SK-N-SH (cell line): ENCODE measurements around the gene DEPDC4. TPM values are rescaled to one million over a fixed set of nuclear protein-coding genes. Genes with fewer than 3 reads are reported as not detected.

Source experiments
- CTCF ChIA-PET: fragments of 300-600, 350-600 bp; formaldehyde crosslinking; extraction: SDS; loops from one replicate; lab custom pipeline; 2021; lab: Yijun Ruan, JAX
- POLR2A ChIA-PET: fragments of 350-600 bp; sonication (Branson Sonifier 250); formaldehyde crosslinking; extraction: SDS; loops from one replicate; lab custom pipeline; 2020; ENCODE audit warnings: antibody characterized with exemption, inconsistent platforms; lab: Yijun Ruan, JAX
- DNase-seq: peaks from one replicate; pipeline ENCODE4 v3.0.0; 2012
- H2AFZ ChIP-seq: fragments of 200-600 bp; sonication (generic); 2 replicates; pipeline ENCODE4 v1.8.1; 2016; ENCODE audit warnings: antibody characterized with exemption, mild to moderate bottlenecking, low read depth
- H3F3A ChIP-seq: fragments of 200-600 bp; sonication (generic); replicated peaks from 2 replicates; pipeline ENCODE3; 2016; ENCODE audit warnings: antibody characterized with exemption, mild to moderate bottlenecking; ENCODE audit not compliant: insufficient read depth
- H3K27ac ChIP-seq, 2 experiments: fragments of 200-500 bp in 1 of 2; fragments of 200-600 bp in 1 of 2; sonication (Bioruptor generic) in 1 of 2; sonication (generic), shearing (Covaris generic) in 1 of 2; 2 replicates each; pipeline versions ENCODE4 v1.5.1 to v1.6.1; 2014 to 2016; ENCODE audit warnings: low read depth in 2 of 2, inconsistent platforms in 1 of 2, low read length in 1 of 2, mild to moderate bottlenecking in 1 of 2, mixed read lengths in 1 of 2
- H3K27me3 ChIP-seq: fragments of 200-600 bp; sonication (generic), shearing (Covaris generic); 2 replicates; pipeline ENCODE4 v1.6.1; 2016; ENCODE audit warnings: mixed run types; ENCODE audit not compliant: insufficient read depth
- H3K36me3 ChIP-seq, 2 experiments: fragments of 200-500 bp in 1 of 2; fragments of 200-600 bp in 1 of 2; sonication (Bioruptor generic) in 1 of 2; sonication (generic) in 1 of 2; replicated peaks in 1 of 2; 2 replicates each; pipeline versions ENCODE3 to v1.5.1; 2014 to 2016; ENCODE audit warnings: low read length in 1 of 2, mild to moderate bottlenecking in 1 of 2; ENCODE audit not compliant: insufficient read depth in 2 of 2, control insufficient read depth in 1 of 2
- H3K4me1 ChIP-seq, 2 experiments: fragments of 200-500 bp in 1 of 2; fragments of 200-600 bp in 1 of 2; sonication (Bioruptor generic) in 1 of 2; sonication (generic), shearing (Covaris generic) in 1 of 2; 2 replicates each; pipeline versions ENCODE4 v1.5.1 to v1.6.1; 2014 to 2016; ENCODE audit warnings: low read depth in 1 of 2, low read length in 1 of 2, mixed run types in 1 of 2; ENCODE audit not compliant: insufficient read depth in 2 of 2, control insufficient read depth in 1 of 2
- H3K4me2 ChIP-seq: fragments of 200-600 bp; sonication (generic), shearing (Covaris generic); 2 replicates; pipeline ENCODE4 v1.6.1; 2017; ENCODE audit warnings: mixed run types
- H3K4me3 ChIP-seq, 2 experiments: fragments of 200-500 bp in 1 of 2; fragments of 200-600 bp in 1 of 2; sonication (Bioruptor generic) in 1 of 2; sonication (generic), shearing (Covaris generic) in 1 of 2; 2 replicates each; pipeline versions ENCODE4 v1.5.1 to v1.8.1; 2014 to 2016; ENCODE audit warnings: low read depth in 2 of 2, inconsistent platforms in 1 of 2, low read length in 1 of 2, mild to moderate bottlenecking in 1 of 2, mixed read lengths in 1 of 2, moderate library complexity in 1 of 2
- H3K79me2 ChIP-seq: fragments of 200-600 bp; sonication (generic); 2 replicates; pipeline ENCODE4 v1.8.1; 2017; ENCODE audit warnings: mild to moderate bottlenecking; ENCODE audit not compliant: insufficient read depth
- H3K9ac ChIP-seq: fragments of 200-600 bp; sonication (generic); 2 replicates; pipeline ENCODE4 v1.6.1; 2017; ENCODE audit warnings: mixed run types
- H3K9me2 ChIP-seq: fragments of 200-600 bp; sonication (generic); 2 replicates; pipeline ENCODE4 v1.6.1; 2017; ENCODE audit warnings: mixed run types
- H3K9me3 ChIP-seq: fragments of 200-600 bp; sonication (generic); 2 replicates; pipeline ENCODE4 v1.6.1; 2017; ENCODE audit warnings: mixed run types, mild to moderate bottlenecking, moderate library complexity
- H4K20me1 ChIP-seq: fragments of 200-600 bp; sonication (generic); 2 replicates; pipeline ENCODE4 v1.6.1; 2017; ENCODE audit warnings: mild to moderate bottlenecking, mixed run types; ENCODE audit not compliant: insufficient read depth
- CHD2 ChIP-seq: fragments of 150-350 bp; IDR thresholded peaks from 2 replicates; pipeline ENCODE4 v1.6.1; 2018; ENCODE audit warnings: low read length; ENCODE audit not compliant: partially characterized antibody
- EZH2phosphoT487 ChIP-seq: fragments of 200-600 bp; sonication (generic); IDR thresholded peaks from 2 replicates; pipeline ENCODE4 v1.6.1; 2017; ENCODE audit warnings: low read depth, mixed run types, mild to moderate bottlenecking, antibody characterized with exemption, moderate library complexity, borderline replicate concordance
- FOXM1 ChIP-seq: IDR thresholded peaks from 2 replicates; pipeline ENCODE4 v1.4.0; 2012; ENCODE audit warnings: low read depth, mild to moderate bottlenecking
- JUND ChIP-seq: IDR thresholded peaks from 2 replicates; pipeline ENCODE4 v1.4.0; 2012
- MEF2A ChIP-seq: IDR thresholded peaks from 2 replicates; pipeline ENCODE4 v1.4.0; 2012; ENCODE audit warnings: low read depth, borderline replicate concordance
- NFIC ChIP-seq: IDR thresholded peaks from 2 replicates; pipeline ENCODE4 v1.4.0; 2012; ENCODE audit warnings: borderline replicate concordance
- RAD21 ChIP-seq: IDR thresholded peaks from 2 replicates; pipeline ENCODE4 v1.6.1; 2012; ENCODE audit warnings: mild to moderate bottlenecking, low read length
- RCOR1 ChIP-seq: fragments of 150-350 bp; IDR thresholded peaks from 2 replicates; pipeline ENCODE4 v1.6.1; 2017; ENCODE audit warnings: antibody characterized with exemption, low read length
- TEAD4 ChIP-seq: IDR thresholded peaks from 2 replicates; pipeline ENCODE4 v1.4.0; 2012; ENCODE audit warnings: mild to moderate bottlenecking, borderline replicate concordance; ENCODE audit not compliant: insufficient read depth
- WGBS: methylation state at CpG from one replicate; pipeline ENCODE4 v1.1.6; 2017; ENCODE audit warnings: low lambda C conversion rate; 5-methylcytosine and 5-hydroxymethylcytosine counted together
- polyA plus RNA-seq, 3 experiments: library from polyadenylated mRNA; depleted of rRNA; stranded (reverse); fragments of >200 nt; gene quantifications; 2 replicates each; pipeline ENCODE4 v1.2.3, GENCODE V29; 2012
- TF ChIP-seq, protein P1 (sequence below): IDR thresholded peaks from 2 replicates; pipeline ENCODE4 v1.6.1; 2012; ENCODE audit warnings: mild to moderate bottlenecking, low read depth, low read length, moderate library complexity
- TF ChIP-seq, protein P2 (sequence below): fragments of 150-350 bp; IDR thresholded peaks from 2 replicates; pipeline ENCODE4 v1.6.1; 2017; ENCODE audit warnings: antibody characterized with exemption, low read length, low read depth, borderline replicate concordance
- TF ChIP-seq, protein P3 (sequence below): IDR thresholded peaks from 2 replicates; pipeline ENCODE4 v1.4.0; 2012; ENCODE audit warnings: low read depth, borderline replicate concordance

Gene DEPDC4
- polyA plus RNA-seq, 1 of the 3 experiments (the other 2 are of a cell fraction) = 0.76 TPM

DNA sequence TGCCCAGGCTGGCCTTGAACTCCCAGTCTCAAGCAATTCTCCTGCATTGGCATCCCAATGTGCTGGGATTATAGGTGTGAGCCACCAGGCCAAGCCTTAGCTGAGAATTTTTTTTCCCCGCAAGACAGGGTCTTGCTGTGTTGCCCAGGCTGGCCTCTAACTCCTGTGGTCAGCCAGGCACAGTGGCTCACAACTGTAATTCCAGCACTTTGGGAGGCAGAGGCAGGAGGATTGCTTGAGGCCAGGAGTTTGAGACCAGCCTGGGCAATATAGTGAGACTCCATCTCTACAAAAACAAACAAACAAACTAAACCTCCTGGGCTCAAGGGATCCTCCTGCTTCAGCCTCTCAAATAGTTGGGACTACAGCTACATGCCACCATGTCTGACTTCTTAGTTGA, 27.3 kb downstream of the DEPDC4 start:
- no peaks in the 10 kb centered on the region for H3K27me3 ChIP-seq
- H3K27ac ChIP-seq = no peak overlapping the region
- H4K20me1 ChIP-seq = no peaks in the 10 kb centered on the region
- H3K79me2 ChIP-seq = no peaks in the 10 kb centered on the region
- TF ChIP-seq CHD2 (no peak), TEAD4 (no peak), JUND (no peak), RAD21 (no peak), EZH2phosphoT487 (no peak), FOXM1 (no peak), NFIC (no peak), MEF2A (no peak)
- TF ChIP-seq, protein P1, sequence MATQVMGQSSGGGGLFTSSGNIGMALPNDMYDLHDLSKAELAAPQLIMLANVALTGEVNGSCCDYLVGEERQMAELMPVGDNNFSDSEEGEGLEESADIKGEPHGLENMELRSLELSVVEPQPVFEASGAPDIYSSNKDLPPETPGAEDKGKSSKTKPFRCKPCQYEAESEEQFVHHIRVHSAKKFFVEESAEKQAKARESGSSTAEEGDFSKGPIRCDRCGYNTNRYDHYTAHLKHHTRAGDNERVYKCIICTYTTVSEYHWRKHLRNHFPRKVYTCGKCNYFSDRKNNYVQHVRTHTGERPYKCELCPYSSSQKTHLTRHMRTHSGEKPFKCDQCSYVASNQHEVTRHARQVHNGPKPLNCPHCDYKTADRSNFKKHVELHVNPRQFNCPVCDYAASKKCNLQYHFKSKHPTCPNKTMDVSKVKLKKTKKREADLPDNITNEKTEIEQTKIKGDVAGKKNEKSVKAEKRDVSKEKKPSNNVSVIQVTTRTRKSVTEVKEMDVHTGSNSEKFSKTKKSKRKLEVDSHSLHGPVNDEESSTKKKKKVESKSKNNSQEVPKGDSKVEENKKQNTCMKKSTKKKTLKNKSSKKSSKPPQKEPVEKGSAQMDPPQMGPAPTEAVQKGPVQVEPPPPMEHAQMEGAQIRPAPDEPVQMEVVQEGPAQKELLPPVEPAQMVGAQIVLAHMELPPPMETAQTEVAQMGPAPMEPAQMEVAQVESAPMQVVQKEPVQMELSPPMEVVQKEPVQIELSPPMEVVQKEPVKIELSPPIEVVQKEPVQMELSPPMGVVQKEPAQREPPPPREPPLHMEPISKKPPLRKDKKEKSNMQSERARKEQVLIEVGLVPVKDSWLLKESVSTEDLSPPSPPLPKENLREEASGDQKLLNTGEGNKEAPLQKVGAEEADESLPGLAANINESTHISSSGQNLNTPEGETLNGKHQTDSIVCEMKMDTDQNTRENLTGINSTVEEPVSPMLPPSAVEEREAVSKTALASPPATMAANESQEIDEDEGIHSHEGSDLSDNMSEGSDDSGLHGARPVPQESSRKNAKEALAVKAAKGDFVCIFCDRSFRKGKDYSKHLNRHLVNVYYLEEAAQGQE = no peak
- TF ChIP-seq, protein P2, sequence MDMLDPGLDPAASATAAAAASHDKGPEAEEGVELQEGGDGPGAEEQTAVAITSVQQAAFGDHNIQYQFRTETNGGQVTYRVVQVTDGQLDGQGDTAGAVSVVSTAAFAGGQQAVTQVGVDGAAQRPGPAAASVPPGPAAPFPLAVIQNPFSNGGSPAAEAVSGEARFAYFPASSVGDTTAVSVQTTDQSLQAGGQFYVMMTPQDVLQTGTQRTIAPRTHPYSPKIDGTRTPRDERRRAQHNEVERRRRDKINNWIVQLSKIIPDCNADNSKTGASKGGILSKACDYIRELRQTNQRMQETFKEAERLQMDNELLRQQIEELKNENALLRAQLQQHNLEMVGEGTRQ = no peak
- TF ChIP-seq, protein P3, sequence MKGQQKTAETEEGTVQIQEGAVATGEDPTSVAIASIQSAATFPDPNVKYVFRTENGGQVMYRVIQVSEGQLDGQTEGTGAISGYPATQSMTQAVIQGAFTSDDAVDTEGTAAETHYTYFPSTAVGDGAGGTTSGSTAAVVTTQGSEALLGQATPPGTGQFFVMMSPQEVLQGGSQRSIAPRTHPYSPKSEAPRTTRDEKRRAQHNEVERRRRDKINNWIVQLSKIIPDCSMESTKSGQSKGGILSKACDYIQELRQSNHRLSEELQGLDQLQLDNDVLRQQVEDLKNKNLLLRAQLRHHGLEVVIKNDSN = no peak
- no peaks in the 10 kb centered on the region for H3K36me3 ChIP-seq
- WGBS = 100% methylated on average over 1 of the region's 1 CpG
- no peak overlapping the region for H3K4me3 ChIP-seq
- ChIA-PET CTCF (no interaction called here), POLR2A (no interaction called here)
- H3K9me2 ChIP-seq = no peaks in the 10 kb centered on the region
- H3K9ac ChIP-seq = no peak overlapping the region
- H3K4me2 ChIP-seq = no peak overlapping the region
- H3K9me3 ChIP-seq = no peaks in the 10 kb centered on the region
- no peak for DNase-seq
- H3F3A ChIP-seq = no peaks in the 10 kb centered on the region
- no peaks in the 10 kb centered on the region for H3K4me1 ChIP-seq
- H2AFZ ChIP-seq = no peak overlapping the region

DNA sequence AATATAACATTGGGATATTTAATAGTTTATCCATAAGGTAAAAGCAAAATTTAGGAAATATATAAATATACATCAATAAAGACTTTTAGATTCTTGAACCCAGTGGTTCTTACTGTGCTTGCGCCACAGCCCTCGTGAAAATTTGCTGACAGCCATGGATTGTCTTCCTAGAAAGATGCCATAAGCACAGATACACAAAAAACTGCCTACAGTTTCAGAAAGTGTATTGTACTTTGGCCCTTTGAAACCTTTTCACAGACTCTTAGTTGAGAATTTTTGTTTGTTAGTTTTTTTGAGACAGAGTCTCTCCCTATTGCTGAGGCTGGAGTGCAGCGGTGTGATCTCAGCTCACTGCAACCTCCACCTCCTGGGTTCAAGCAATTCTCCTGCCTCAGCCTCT, 28.1 kb downstream of the DEPDC4 start:
- no peak overlapping the region for H2AFZ ChIP-seq
- H3F3A ChIP-seq = no peaks in the 10 kb centered on the region
- CTCF ChIA-PET = no interaction called here

More for the DNA sequence above, 28.1 kb downstream of the DEPDC4 start:
- DNase-seq = no peak
- TF ChIP-seq NFIC (no peak), RCOR1 (no peak)
- H3K4me1 ChIP-seq = no peaks in the 10 kb centered on the region
- no peak overlapping the region for H3K9ac ChIP-seq
- no peak overlapping the region for H3K27ac ChIP-seq
- 95% methylated on average over 3 of the region's 3 CpGs for WGBS
- no peaks in the 10 kb centered on the region for H3K27me3 ChIP-seq
- POLR2A ChIA-PET = no interaction called here
- no peaks in the 10 kb centered on the region for H3K9me2 ChIP-seq
- no peak overlapping the region for H3K4me2 ChIP-seq
- H3K79me2 ChIP-seq = no peaks in the 10 kb centered on the region
- H4K20me1 ChIP-seq = no peaks in the 10 kb centered on the region
- H3K36me3 ChIP-seq = no peaks in the 10 kb centered on the region
- H3K4me3 ChIP-seq = no peak overlapping the region
- H3K9me3 ChIP-seq = no peaks in the 10 kb centered on the region
